Dedifferentiated amniotic fluid mesenchymal stem cell (primary cell): ENCODE results near the gene LARP1.
"Not testable (repeated sequence)": the region's sequence is repeated elsewhere in the genome, so short reads cannot be mapped to it uniquely, and the experiment has no call there.

Experiments used
- DNase-seq: peaks from one replicate; pipeline ENCODE4 v3.0.0-alpha.2; 2016; ENCODE audit errors: extremely low spot score

LARP1 gene

DNA sequence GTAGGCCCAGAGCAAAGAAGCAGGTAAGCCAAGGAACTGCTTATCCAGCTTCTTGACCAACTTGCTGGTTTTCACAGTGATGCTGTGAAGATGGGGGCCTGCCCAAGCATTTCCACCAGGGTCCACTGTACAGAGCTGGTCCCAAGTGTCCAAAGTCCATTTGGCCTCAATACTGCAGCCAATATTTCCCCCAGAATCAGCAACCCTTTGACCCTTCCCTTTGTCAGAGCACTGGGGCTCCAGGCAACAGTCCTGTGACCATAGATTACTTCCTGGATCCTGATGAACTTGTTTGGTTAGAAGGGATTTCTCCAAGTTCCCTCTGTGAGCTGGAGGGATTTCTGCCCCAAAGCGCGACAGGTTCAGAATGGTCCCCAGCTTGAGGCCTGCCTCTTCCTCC is 68.9 kb downstream of the LARP1 start:
- DNase-seq = no peak

DNA sequence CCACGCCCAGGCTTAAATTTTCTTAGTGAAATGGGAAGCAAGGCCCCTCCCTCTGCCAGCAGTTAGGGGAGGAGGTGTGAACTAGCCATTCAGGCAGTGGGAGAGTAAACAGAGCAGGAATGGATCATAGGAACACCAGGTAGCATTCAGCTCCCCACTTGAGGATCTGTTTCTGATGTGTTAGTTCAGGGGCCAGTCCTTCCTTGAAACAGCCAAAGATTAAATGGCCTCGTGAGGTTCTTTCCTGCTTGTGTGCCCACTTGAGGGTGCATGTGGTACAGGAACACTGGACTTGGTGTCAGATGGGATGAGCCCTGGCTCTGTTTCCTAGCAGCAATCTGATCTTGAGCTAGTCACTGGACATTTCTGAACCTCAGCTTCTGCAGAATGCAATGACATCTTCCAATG is 74.0 kb downstream of the LARP1 start:
- no peak for DNase-seq

DNA sequence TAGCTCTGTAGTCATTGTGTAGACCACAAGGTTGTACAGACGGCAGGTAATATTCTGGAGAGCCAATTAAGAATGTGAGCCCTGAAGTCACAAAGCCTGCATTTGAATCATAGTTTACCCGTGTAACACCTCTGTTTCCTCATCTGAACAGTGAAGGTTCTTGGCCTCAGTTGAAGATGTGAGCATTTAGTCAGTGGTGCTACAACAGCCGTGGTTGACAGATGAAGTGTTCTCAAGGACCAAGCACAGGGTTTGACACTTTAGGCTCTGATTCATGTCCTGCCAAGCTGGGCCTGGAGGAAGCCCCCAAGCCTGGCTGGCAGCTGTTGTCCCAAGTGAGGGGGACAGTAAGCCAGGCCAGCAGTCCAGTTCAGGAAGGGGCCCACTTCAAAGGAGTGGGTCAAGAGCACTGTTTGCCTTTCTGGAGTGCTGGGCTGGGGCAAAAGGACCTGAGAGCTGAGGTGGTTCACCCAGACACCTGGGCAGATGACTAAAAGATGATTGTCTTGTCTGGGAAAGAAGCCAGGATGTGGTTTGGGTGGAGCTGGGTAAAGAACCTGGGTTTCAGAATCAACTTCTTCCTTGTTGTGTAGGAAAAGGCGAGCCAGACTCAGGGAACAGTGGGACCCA is 74.5 kb downstream of the LARP1 start:
- no peak for DNase-seq

DNA sequence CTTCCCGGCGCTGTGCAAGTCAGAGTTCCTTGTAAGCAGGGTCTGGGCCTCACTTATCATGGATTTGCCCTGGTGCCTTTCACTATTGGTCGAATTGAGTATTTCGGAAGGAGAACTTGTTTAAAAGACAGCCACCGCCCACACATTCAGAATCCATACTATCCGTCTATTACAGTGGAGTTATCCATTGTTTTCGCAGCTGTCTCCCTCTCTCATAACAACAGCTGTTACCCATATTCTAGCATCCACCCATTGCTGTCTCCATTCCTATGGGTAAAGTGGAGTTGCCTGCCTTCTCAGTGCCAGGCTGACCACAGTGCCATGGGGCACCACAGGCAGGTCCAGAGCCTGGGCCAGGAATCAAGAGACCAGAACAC is 75.0 kb downstream of the LARP1 start:
- no peak for DNase-seq

DNA sequence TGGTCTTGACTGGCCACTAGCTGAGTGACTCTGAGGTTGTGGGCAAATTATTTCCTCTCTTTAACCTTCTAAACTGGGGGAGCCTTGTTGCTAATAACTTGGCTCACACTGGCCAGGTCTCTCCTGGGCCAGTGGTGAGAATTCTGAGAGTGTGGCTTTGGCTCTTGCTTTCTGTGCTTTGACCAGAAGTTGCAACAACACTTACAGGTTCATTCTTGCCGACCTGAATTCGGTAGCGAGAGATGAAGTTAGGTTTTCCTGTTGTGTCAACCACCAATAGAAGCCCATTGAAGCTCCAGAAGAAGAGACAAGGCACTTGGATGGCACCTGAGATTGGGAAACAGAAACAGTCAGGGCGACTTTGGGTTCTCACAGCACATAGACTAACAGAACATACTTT is 75.4 kb downstream of the LARP1 start:
- DNase-seq = no peak

DNA sequence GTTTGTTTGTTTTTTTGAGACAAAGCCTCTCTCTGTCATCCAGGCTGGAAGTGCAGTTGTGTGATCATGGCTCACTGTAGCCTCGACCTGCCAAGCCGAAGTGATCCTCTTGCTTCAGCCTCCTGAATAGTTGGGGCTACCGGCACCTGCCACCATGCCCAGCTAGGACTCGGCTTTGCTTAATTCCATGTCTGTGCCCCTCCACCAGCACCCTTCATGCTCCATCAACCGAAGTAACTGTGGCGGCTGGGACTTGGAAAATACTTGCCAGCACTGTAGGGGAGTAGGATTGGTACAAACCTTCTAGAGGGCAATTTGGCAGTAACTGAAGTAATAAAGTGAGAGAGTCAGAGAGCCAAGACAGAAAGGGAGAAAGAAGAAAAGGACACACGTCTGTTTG is 76.3 kb downstream of the LARP1 start:
- no peak for DNase-seq

DNA sequence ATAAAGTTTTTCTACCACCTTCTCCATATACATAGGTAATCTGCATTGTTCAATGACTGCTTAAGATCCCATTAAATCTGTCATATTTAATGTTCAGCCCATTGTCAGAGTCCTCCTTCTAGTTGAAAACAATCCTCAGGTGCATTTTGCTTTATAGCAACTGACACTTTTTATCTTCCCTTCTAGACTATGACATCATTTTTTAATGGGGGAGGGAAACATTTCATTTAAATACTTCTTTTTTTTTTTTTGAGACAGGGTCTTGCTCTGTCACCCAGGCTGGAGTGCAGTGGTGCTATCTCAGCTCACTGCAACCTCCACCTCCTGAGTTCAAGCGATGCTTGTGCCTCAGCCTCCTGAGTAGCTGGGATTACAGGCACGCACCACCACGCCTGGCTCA is 77.6 kb downstream of the LARP1 start:
- DNase-seq = not testable (repeated sequence)

DNA sequence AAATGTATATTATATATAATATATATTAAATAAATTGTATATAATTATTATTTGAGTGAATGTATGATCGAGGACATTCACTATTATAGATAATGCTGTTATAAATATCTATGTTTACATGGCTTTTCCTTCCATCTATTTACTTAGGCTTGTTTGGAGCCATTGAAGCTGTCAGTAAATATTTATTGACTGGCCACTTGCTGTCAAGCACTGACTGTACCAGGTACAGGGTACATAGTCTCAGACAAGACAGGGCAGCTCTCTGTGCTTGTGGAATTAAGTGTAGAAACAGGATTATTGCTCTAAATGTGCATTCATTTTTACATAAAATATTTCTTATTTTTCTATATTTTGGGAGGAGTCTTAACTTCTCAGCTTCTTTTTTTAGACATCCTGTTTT is 78.9 kb downstream of the LARP1 start:
- no peak for DNase-seq

DNA sequence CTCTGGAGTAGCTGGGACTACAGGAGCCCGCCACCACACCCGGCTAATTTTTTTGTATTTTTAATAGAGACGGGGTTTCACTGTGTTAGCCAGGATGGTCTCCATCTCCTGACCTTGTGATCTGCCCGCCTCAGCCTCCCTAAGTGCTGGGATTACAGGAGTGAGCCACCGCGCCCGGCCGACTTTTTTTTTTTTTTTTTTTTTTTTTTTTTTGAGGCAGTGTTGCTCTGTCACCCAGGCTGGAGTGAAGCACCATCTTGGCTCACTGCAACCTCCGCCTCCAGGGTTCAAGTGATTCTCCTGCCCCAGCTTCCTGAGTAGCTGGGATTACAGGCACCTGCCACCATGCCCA is 80.5 kb downstream of the LARP1 start:
- not testable (repeated sequence) for DNase-seq

DNA sequence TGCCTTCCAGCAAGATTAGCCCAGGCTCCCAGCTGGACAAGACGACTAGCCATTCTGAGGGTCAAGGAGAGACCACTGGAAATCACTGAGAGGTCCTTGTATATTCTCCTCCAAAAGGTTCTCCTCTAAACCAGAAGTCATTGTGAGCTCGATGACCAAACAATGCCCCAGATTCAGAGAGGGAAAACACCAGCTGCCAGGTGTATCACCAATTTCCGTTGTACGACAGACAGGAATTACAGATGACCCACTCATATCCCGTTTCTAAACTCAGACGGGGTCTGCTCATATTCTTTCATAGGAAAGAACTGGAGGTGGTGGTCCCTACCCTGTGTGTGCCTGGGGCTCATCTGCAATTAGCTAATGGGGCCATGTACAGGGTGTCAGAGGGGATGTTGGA is 81.0 kb downstream of the LARP1 start:
- no peak for DNase-seq

DNA sequence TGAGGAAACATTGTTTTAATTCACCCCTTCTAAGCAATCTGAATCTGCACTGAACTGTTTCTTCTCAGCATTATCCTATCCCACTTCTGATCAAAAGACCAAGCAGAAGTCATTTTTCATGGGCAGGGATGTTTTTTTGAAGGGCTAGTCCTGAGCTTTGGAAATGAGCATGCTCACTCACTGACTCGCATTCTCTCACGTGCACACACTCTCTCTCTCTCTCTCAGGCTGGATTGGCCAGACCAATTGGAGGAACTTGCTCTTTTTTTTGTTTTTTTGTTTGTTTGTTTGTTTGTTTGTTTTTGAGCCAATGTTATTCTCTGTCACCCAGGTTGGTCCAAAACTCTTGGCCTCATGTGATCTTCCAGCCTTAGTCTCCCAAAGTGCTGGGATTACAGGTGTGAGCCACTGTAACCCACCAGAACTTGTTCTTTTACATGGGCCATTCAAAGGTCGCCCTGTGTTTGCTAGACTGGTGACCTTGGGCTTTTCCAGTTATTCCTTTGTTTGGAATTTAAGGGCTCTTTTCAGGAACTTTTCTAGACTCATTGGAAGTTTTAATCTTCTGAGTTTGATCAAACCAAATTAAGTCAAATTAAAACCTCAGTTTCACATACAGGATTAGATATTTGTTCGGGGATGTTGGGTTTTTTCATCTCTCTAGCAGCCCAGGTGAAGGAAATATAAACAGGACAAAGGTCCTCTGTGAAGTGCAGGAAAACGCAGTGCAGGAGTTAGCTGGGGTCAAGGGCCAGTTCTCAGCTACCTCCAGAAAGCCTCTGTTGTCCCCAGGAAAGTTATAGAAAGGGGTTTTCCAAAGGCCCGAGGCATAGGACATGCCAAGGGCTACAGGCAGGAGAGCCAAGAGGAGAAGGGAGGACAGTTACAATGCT is 82.1 kb downstream of the LARP1 start:
- no peak for DNase-seq

DNA sequence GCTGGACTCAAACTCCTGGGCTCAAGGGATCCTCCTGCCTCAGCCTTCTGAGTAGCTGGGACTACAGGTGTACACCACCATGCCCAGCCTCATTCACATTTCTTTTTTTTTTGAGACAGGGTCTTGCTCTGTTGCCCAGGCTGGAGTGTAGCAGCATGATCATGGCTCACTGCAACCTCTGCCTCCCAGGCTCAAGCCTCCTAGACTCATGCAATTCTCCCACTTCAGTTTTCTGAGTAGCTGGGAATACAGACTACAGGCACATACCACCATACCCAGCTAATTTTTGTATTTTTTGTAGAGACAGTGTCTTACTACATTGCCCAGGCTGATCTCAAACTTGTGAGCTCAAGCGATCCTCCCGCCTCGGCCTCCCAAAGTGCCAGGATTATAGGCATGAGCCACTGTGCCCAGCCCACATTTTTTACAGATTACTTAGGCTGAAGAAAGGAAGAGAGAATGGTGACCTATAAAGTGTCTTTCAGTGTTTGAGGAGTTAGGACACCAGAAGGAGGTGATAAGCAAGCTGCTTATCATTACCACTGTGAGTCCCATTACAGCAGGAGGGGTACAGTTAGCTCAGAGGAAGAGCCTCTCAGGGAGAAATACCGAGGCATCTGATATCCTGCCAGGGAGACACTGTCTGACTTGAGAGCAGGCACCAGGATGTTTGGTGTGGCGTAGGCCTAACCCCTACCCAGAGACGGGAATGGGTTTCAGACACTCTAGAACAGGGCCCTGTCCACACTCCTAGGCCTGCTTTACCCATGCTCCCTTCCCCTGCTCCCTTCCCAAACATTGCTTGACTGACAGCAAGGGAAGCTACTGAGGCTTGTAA is 85.5 kb downstream of the LARP1 start:
- DNase-seq = no peak

DNA sequence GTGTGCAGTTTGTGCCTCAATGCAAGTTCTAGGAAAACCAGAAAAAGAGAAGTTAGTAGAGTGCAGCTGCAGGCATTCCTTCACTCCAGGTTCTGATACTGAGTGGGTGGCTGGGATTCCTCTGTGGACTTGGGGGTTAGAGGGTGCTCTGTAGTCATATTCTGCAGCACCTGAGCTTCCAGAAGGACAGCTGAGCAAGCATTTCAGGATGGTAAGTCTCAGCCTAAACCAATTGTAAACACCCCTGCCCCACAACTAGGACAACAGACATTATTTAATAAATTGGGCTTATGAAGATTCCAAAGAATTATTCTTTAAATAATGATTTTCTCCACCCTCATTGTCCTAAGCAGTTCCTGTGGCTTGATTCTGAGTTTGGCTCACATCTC is 86.1 kb downstream of the LARP1 start:
- DNase-seq = no peak

DNA sequence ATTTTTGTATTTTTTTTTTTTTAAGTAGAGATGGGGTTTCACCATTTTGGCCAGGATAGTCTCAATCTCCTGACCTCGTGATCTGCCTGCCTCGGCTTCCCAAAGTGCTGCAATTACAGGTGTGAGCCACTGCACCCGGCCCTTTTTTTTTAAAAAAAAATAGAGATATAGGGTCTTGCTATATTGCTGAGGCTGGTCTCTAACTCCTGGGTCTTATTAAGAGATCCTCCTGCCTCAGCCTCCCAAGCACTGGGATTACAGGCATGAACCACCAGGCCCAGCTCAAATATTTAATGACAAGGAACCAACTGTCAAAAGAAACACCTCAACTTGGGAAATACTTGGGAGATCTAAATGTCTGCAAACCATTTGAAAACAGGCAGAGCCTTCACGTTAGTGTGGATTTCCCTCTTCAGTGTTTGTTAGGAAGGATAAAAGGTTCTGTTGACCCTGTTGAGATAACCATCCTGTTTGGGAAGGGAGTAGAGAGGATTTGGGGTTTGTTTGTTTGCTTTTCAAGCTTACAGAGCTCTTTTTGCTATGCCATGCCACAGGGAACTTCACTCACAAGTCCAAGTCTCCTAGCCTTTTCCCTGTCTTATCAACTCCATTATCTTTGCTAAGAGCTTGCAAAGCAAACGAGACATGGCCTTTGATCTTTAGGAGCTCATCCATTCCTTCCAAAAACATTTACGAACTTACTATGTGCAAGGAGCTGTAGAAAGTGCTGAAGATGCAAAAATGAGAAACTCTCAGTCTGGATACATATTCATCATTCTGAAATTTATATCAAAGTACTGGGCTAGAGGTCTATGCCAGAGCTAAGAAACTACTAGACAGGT is 87.7 kb downstream of the LARP1 start:
- DNase-seq = no peak

DNA sequence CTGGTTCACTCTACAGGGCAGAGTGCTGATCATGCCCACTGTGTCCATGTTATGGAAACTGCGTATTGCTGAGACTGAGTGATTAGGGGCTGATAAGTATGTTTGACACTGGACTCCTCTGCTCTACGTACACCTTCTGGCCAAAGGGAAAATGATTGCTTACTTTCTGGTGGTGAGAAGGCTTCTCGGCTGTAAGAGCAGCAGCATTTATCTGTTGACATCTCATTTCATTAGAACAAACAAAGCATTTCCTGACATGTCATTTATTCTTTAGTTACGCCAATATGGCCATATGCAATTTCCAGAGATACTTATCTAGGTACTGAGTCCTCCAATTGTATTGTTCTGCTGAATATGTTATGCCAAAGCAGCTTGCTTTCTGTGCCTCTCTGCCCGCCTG is 89.6 kb downstream of the LARP1 start:
- no peak for DNase-seq

DNA sequence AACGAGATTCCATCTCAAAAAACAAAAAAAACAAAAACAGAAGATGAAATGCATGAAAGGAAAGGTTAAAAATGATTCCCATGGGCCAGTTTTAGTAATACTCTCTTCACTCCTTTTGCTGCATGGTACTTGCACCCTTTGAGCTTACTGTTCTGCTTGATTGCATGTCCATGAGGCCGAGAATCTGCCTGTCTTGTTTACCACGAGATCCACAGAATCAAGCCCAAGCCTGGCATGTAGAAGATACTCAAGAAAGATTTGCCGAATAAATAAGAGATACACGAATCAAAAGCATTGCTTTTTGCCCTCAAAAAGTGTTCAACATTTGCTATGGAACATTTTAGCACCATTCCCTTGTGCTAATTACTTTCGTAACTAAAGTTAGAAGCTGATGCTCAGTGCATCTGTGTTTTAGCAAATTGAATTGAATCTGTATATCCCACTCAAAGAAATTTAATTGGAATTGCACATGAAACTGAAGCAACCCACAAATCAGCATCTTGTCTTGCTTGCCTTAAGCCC is 94.1 kb downstream of the LARP1 start:
- no peak for DNase-seq

DNA sequence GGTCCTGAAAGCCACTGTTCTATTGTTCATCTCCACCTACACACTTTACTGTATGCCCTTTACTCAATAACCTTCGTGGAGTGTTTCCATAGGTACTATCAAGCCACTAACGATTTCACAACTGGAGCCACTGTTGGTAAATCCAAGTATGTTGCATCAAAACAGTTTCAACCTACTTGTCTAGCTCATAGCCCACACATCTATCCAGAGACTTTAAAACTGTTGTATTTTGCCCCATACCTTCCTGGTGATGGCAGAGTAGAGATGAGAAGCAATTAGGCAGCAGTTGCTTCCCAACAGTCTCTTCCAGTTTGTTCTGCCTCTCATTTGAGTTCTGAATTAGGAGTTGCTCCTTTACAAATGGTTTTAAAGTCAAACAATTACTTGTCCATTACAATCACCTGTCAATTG is 94.6 kb downstream of the LARP1 start:
- DNase-seq = peak; percentile 49

DNA sequence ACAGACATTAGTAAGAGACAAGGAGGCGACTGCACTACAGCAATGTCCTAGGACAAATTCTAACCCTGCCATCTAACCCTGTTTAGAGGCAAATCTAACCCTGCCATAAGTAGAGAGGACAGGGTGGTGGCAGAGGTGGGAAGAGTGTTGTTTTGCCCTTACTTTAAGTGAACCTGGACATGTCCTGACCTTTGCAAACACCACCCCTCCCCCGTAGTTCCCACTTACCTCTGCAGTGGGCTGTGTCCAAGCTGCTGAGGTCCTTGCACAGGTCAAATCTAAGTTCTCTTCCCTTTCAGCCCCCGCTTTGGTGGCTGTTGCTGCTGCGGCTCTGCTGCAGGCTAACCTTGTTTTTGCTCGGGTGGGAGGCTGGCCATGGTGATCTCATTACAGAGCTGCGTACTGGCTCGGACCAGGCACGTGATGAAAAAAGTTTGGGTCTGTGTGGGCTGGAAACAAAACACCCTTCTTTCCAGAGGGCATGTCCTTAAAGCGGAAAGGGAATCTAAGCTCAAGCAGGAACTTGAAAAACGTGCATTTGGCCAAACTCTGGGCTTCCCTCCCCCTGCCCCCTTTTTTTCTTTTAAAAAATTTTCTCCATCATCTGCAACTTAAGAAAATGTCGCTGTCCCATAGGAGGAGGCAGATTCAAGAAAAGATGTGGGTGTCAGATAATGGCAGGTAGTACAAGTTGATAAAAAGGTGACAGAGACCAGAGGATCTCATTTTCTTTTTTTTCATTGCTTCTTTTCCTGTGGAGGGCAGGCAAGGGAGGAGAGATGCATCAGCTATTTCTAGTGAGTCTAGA is 95.3 kb downstream of the LARP1 start, which contains the start of gene FAXDC2:
Gene FAXDC2, minus strand, starts transcription at position 349 of the 808 bp plus-strand sequence. CDS start 12,425 bp downstream, outside the sequence.
- peak; percentile 84 for DNase-seq

DNA sequence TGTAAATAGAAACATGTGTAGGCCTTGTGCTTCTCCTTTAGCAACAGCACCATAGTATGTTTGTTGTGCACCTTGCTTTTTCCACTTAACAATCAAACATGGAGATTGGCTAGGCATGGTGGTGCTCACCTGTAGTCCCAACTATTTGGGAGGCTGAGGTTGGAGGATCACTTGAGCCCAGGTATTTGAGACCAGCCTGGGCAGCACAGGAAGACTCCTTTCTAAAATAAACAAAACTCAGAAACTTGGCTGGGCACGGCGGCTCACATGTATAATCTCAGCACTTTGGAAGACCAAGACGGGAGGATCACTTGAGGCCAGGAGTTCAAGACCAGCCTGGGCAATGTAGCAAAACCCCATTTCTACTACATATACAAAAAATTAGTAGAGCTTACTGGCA is 96.2 kb downstream of the LARP1 start:
- no peak for DNase-seq

DNA sequence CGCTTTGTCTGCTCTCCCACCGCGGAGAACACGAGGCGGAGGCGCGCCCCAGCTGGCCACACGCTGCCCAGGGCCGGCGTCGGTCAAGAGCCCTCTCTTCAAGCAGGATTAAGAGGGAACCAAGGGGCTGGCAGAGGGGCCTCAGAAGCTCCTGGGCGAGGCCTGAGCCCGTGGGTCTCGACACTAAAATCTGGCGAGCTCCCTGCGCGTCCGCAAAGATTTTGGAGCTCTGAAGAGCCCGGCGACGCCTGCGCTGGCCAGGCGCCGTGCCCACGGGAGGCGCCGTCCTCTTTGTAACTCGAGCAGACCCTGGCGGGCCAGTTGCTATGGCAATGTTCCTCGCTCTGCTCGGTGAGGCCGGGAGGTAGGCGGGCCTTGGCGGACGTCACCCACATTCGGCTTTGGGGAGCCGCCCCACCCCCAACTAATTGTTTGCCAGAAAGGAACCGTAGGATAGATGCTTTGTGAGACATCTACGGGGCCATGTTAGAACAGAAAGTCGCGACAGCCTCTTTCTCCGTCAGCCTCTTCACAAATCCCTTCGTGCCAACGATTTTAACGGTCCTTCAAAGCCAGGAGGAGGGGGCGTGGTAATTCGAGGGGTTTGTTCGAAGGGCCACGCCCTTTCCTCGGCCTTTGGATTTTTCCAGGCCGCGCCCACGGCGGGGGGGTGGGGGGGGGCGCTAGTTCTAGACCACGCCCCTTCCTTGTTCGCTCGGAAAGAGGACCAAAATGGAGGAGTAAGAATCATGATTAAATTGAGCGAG is 102.5 kb downstream of the LARP1 start:
- DNase-seq = peak; percentile 98
